Testis (tissue), 3 donors: Measurements from ENCODE around the gene ZBTB20. TPM values are rescaled to one million over a fixed set of nuclear protein-coding genes. Genes with fewer than 3 reads are reported as not detected.

Experiments
- DNase-seq: peaks from one replicate; pipeline ENCODE4 v3.0.0-alpha.2; 2019
- H3K27ac ChIP-seq, 2 donors: fragments of 200-600 bp; sonication (generic); one replicate each; pipeline ENCODE4 v1.5.1; 2019
- H3K27me3 ChIP-seq: fragments of 200-600 bp; sonication (generic); one replicate; pipeline ENCODE4 v1.5.1; 2019
- H3K36me3 ChIP-seq: fragments of 200-600 bp; sonication (generic); one replicate; pipeline ENCODE4 v1.5.1; 2017; ENCODE audit warnings: low read depth; ENCODE audit errors: missing control alignments
- H3K4me1 ChIP-seq: fragments of 200-600 bp; sonication (generic); one replicate; pipeline ENCODE4 v1.5.1; 2019
- H3K4me3 ChIP-seq, 2 donors: fragments of 200-600 bp; sonication (generic); one replicate each; pipeline ENCODE4 v1.5.1; 2017 to 2019
- H3K9me3 ChIP-seq: fragments of 200-600 bp; sonication (generic); one replicate; pipeline ENCODE4 v1.5.1; 2017
- CTCF ChIP-seq, 3 experiments: fragments of 450-650 bp in 2 of 3; fragments of 200-600 bp in 1 of 3; sonication (generic) in 1 of 3; IDR thresholded peaks; one replicate each; pipeline ENCODE4 v1.5.1; 2016 to 2019; ENCODE audit warnings: antibody characterized with exemption in 3 of 3, mild to moderate bottlenecking in 2 of 3, moderate library complexity in 1 of 3
- POLR2A ChIP-seq: fragments of 450-650 bp; IDR thresholded peaks from one replicate; pipeline ENCODE4 v1.6.1; 2017; ENCODE audit warnings: antibody characterized with exemption, mild to moderate bottlenecking, moderate library complexity
- WGBS, 2 donors: methylation state at CpG; one replicate each; pipeline ENCODE4 v1.1.5; 2018; 5-methylcytosine and 5-hydroxymethylcytosine counted together
- intact Hi-C: fragments of 100-400 bp; cut with DNase I; formaldehyde crosslinking; loops from one replicate; pipeline ENCODE4 v1.15.1; 2023; ENCODE audit warnings: low total_unique reads
- polyA plus RNA-seq: library from polyadenylated mRNA; stranded (reverse); fragments of 350-450 nt; fragmentation: Illumina TruSeq; extraction: RNeasy Lipid Tissue Mini Kit (QIAGEN cat#74804); gene quantifications from one replicate; pipeline ENCODE4 v1.2.3, GENCODE V29; 2014; ENCODE audit warnings: low read depth, low replicate concordance; ENCODE audit not compliant: insufficient read depth
- total RNA-seq, 2 donors: library from RNA; depleted of rRNA; stranded (reverse); fragments of >200 nt; gene quantifications; one replicate each; pipeline ENCODE4 v1.2.3, GENCODE V29; 2016

ZBTB20 gene
- total and polyA plus RNA-seq, 3 donors from 2014 or later = 36.8 to 179 (median 126) TPM

- intact Hi-C loops = no loop called here
- no peaks in the 10 kb centered on the region for H3K27me3 ChIP-seq
- no peaks in the 10 kb centered on the region for H3K36me3 ChIP-seq
- no peak for DNase-seq
- 80 to 81% methylated on average over 4 of the region's 4 CpGs for WGBS, 2 donors
- H3K4me1 ChIP-seq = no peaks in the 10 kb centered on the region
- H3K27ac ChIP-seq = no peak overlapping the region
- TF ChIP-seq POLR2A (no peak), CTCF (IDR thresholded peaks at IDR 0.05) (no peak)
- H3K4me3 ChIP-seq = no peak overlapping the region
- H3K9me3 ChIP-seq = no peaks in the 10 kb centered on the region
These were observed 813.7 kb downstream of the ZBTB20 start for GRCh38 chr3:114333180-114333922.

- 92 to 95% methylated on average over 5 of the region's 5 CpGs for WGBS, 2 donors
- Histone ChIP-seq H3K9me3 (no peaks in the 10 kb centered on the region), H3K4me3 (no peak overlapping the region), H3K4me1 (no peaks in the 10 kb centered on the region), H3K27ac (no peak overlapping the region), H3K36me3 (no peaks in the 10 kb centered on the region), H3K27me3 (no peaks in the 10 kb centered on the region)
- TF ChIP-seq CTCF (IDR thresholded peaks at IDR 0.05) (no peak), POLR2A (no peak)
- no peak for DNase-seq
- intact Hi-C loops = no loop called here
These were observed 814.5 kb downstream of the ZBTB20 start for GRCh38 chr3:114332342-114333179.

- intact Hi-C loops = no loop called here
- Histone ChIP-seq H3K36me3 (no peaks in the 10 kb centered on the region), H3K27me3 (no peaks in the 10 kb centered on the region), H3K4me3 (no peak overlapping the region), H3K4me1 (no peaks in the 10 kb centered on the region), H3K27ac (no peak overlapping the region), H3K9me3 (no peaks in the 10 kb centered on the region)
- DNase-seq = no peak
- no peak for TF ChIP-seq POLR2A
- TF ChIP-seq CTCF (IDR thresholded peaks at IDR 0.05) = no peak
- WGBS, 2 donors = 96 to 97% methylated on average over 3 of the region's 3 CpGs
These were observed 815.4 kb downstream of the ZBTB20 start for GRCh38 chr3:114331710-114332109.

- no peak overlapping the region for H3K4me3 ChIP-seq
- H3K4me1 ChIP-seq = no peaks in the 10 kb centered on the region
- no peaks in the 10 kb centered on the region for H3K9me3 ChIP-seq
- no peak overlapping the region for H3K27ac ChIP-seq
- H3K36me3 ChIP-seq = no peaks in the 10 kb centered on the region
- no peaks in the 10 kb centered on the region for H3K27me3 ChIP-seq
- no peak for TF ChIP-seq CTCF (IDR thresholded peaks at IDR 0.05)
- no peak for TF ChIP-seq POLR2A
- WGBS, 2 donors = 94 to 100% methylated on average over 2 of the region's 2 CpGs
- DNase-seq = no peak
- intact Hi-C loops = no loop called here
These were observed 816.1 kb downstream of the ZBTB20 start for GRCh38 chr3:114331007-114331406.
